GM12878 (cell line): ENCODE measurements around the gene PRKG1. TPM values are rescaled to one million over a fixed set of nuclear protein-coding genes. Genes with fewer than 3 reads are reported as not detected.

Experiments
- ATAC-seq: fragments of 200-7000 bp; cut with Tn5 transposase; 3 replicates; pipeline ENCODE4 v1.9.1; 2020; ENCODE audit warnings: mild to moderate bottlenecking, moderate library complexity
- BruUV-seq: library from RNA; stranded (reverse); fragments of 400-500 nt; replicated peaks from 2 replicates; lab custom pipeline; 2021; lab: Mats Ljungman, UMichigan
- CTCF ChIA-PET: fragments of 300-600 bp; sonication (Branson Sonifier 250); formaldehyde crosslinking; extraction: SDS; loops from one replicate; lab custom pipeline; 2021; ENCODE audit warnings: inconsistent platforms; lab: Yijun Ruan, JAX
- POLR2A ChIA-PET: fragments of 350-600 bp; formaldehyde crosslinking; extraction: SDS; loops from one replicate; lab custom pipeline; 2021; ENCODE audit warnings: inconsistent platforms; lab: Charles Lee
- RAD21 ChIA-PET: fragments of 300-600 bp; sonication (Branson Sonifier 250); formaldehyde crosslinking; loops from one replicate; lab custom pipeline; 2023; ENCODE audit warnings: antibody characterized with exemption; ENCODE audit not compliant: unreplicated experiment; lab: Charles Lee
- SMC1A ChIA-PET: fragments of 300-600 bp; sonication (Branson Sonifier 250); formaldehyde crosslinking; loops from one replicate; lab custom pipeline; 2023; ENCODE audit not compliant: unreplicated experiment, uncharacterized antibody; lab: Charles Lee
- DNase-seq: peaks from one replicate; pipeline ENCODE4 v3.0.0-alpha.2; 2011; ENCODE audit warnings: low read depth, low spot score
- FAIRE-seq: peaks from 3 replicates; lab custom pipeline; 2011; peaks lifted over from hg19 to GRCh38; lab: Jason Lieb, UNC
- H2AFZ ChIP-seq: 2 replicates; pipeline ENCODE4 v1.6.0; 2011; ENCODE audit warnings: low read depth, low read length, control low read depth; ENCODE audit not compliant: control insufficient read depth
- H3K27ac ChIP-seq: 2 replicates; pipeline ENCODE4 v1.5.1; 2011; ENCODE audit warnings: control low read depth; ENCODE audit not compliant: control insufficient read depth, insufficient read depth
- H3K27me3 ChIP-seq, 2 experiments: replicated peaks in 1 of 2; 2 replicates each; pipeline versions ENCODE4 v1.6.0 to v1.6.1; 2011; ENCODE audit warnings: low read length in 1 of 2; ENCODE audit not compliant: control insufficient read depth in 2 of 2, insufficient read depth in 2 of 2
- H3K36me3 ChIP-seq, 2 experiments: 2 replicates each; pipeline ENCODE4 v1.5.1; 2011; ENCODE audit warnings: low read length in 1 of 2; ENCODE audit not compliant: control insufficient read depth in 2 of 2, insufficient read depth in 2 of 2
- H3K4me1 ChIP-seq: 2 replicates; pipeline ENCODE4 v1.6.1; 2011; ENCODE audit warnings: mild to moderate bottlenecking, low read length, moderate library complexity, mixed read lengths; ENCODE audit not compliant: control insufficient read depth, insufficient read depth
- H3K4me2 ChIP-seq: 2 replicates; pipeline ENCODE4 v1.6.0; 2011; ENCODE audit warnings: control low read depth; ENCODE audit not compliant: control insufficient read depth, insufficient read depth
- H3K4me3 ChIP-seq: fragments of 200-600 bp; sonication (generic); 2 replicates; pipeline ENCODE4 v1.5.1; 2016
- H3K79me2 ChIP-seq: 2 replicates; pipeline ENCODE4 v1.6.0; 2011; ENCODE audit warnings: low read length; ENCODE audit not compliant: control insufficient read depth, insufficient read depth
- H3K9ac ChIP-seq: 2 replicates; pipeline ENCODE4 v1.8.0; 2011; ENCODE audit warnings: low read length, control low read depth, mixed read lengths; ENCODE audit not compliant: control insufficient read depth, insufficient read depth
- H3K9me3 ChIP-seq: replicated peaks from 3 replicates; pipeline ENCODE4 v1.5.1; 2011; ENCODE audit warnings: mild to moderate bottlenecking, low read length; ENCODE audit not compliant: control insufficient read depth, insufficient read depth
- H4K20me1 ChIP-seq: 2 replicates; pipeline ENCODE4 v1.6.0; 2011; ENCODE audit not compliant: control insufficient read depth, insufficient read depth
- ATF3 ChIP-seq: IDR thresholded peaks from 2 replicates; pipeline ENCODE4 v1.6.1; 2011; ENCODE audit warnings: low read depth, mild to moderate bottlenecking, low read length, moderate library complexity, borderline replicate concordance; ENCODE audit errors: extremely low read depth
- CBX5 ChIP-seq: sonication (generic); IDR thresholded peaks from 2 replicates; pipeline ENCODE4 v1.6.1; 2016; ENCODE audit warnings: low read depth, moderate library complexity, mild to moderate bottlenecking, inconsistent platforms
- CEBPB ChIP-seq, 2 experiments: fragments of 150-350 bp in 1 of 2; IDR thresholded peaks; 2 replicates each; pipeline ENCODE4 v1.6.1; 2012 to 2014; ENCODE audit warnings: low read depth in 2 of 2, low read length in 2 of 2, borderline replicate concordance in 1 of 2, inconsistent platforms in 1 of 2
- ELK1 ChIP-seq: IDR thresholded peaks from 2 replicates; pipeline ENCODE4 v1.6.1; 2012; ENCODE audit warnings: low read depth, low read length, improper control_type of control experiment
- MEF2B ChIP-seq: fragments of 450-650 bp; IDR thresholded peaks from 2 replicates; pipeline ENCODE4 v1.6.1; 2018; ENCODE audit warnings: mild to moderate bottlenecking, moderate library complexity; ENCODE audit not compliant: partially characterized antibody, poor library complexity, severe bottlenecking
- MTA3 ChIP-seq: IDR thresholded peaks from 2 replicates; pipeline ENCODE4 v1.6.1; 2012; ENCODE audit warnings: low read length, inconsistent platforms, borderline replicate concordance
- NFYB ChIP-seq: IDR thresholded peaks from 2 replicates; pipeline ENCODE4 v1.6.1; 2011; ENCODE audit warnings: low read depth, mild to moderate bottlenecking, low read length, improper control_type of control experiment, moderate library complexity; ENCODE audit not compliant: insufficient read depth
- RB1 ChIP-seq: fragments of 450-650 bp; formaldehyde crosslinking; IDR thresholded peaks from 2 replicates; pipeline ENCODE4 v1.6.1; 2017; ENCODE audit warnings: mild to moderate bottlenecking, borderline replicate concordance
- RBBP5 ChIP-seq: fragments of 200-600 bp; sonication (generic); conservative IDR thresholded peaks from 2 replicates; pipeline ENCODE4 v1.6.1; 2016
- REST ChIP-seq: IDR thresholded peaks from 2 replicates; pipeline ENCODE4 v1.6.1; 2012; ENCODE audit warnings: mild to moderate bottlenecking, low read depth, low read length
- ZNF274 ChIP-seq: IDR thresholded peaks from one replicate; pipeline ENCODE4 v1.8.0; 2011; ENCODE audit not compliant: insufficient read length, insufficient read depth
- ZZZ3 ChIP-seq: IDR thresholded peaks from 2 replicates; pipeline ENCODE4 v1.6.1; 2011; ENCODE audit warnings: low read depth; ENCODE audit not compliant: control insufficient read depth, insufficient read length
- WGBS: methylation state at CpG from one replicate; pipeline ENCODE4 v1.1.6; 2016; ENCODE audit warnings: low lambda C conversion rate; ENCODE audit not compliant: insufficient replicate concordance, insufficient coverage; ENCODE audit errors: missing lambda C conversion rate; 5-methylcytosine and 5-hydroxymethylcytosine counted together
- in situ Hi-C: fragments of 300-500 bp; cut with MboI; formaldehyde crosslinking; loops from 9 replicates; pipeline ENCODE4 v1.14.3; 2018; ENCODE audit warnings: mixed read lengths
- intact Hi-C: fragments of 100-400 bp; cut with micrococcal nuclease; formaldehyde crosslinking; loops from one replicate; pipeline ENCODE4 v1.14.2; 2022; ENCODE audit not compliant: unreplicated experiment
- polyA plus RNA-seq, 11 experiments: library from polyadenylated mRNA; depleted of rRNA in 4 of 11; unstranded in 6 of 11; stranded (reverse) in 5 of 11; fragments of >200 nt; fragmentation: Nextera tagmentation in 4 of 11; fragmentation: Illumina TruSeq in 1 of 11; extraction: Ambion mirVana in 4 of 11; extraction: Trizol in 1 of 11; gene quantifications; 1 replicate in 1 of 11; 2 replicates in 10 of 11; pipeline versions ENCODE4 v1.2.1 to v1.2.3, GENCODE V29; 2011 to 2016; ENCODE audit warnings: inconsistent platforms in 2 of 11, missing spikeins in 2 of 11, low read depth in 1 of 11
- total RNA-seq, 4 experiments: library from RNA; depleted of rRNA in 3 of 4; stranded (reverse); fragments of >200 nt in 3 of 4; fragmentation: Illumina TruSeq in 1 of 4; extraction: Trizol in 1 of 4; gene quantifications; 2 replicates each; pipeline versions ENCODE4 v1.2.1 to v1.2.3, GENCODE V29; 2013 to 2021

PRKG1 gene
- total and polyA plus RNA-seq, 10 of the 15 experiments (the other 5 are each of a cell fraction or from before 2014, with no cell fraction given): 0.04 to 0.05 TPM; not detected in 8

GRCh38 chr10:52020702-52021101 lies 946.4 kb downstream of the PRKG1 start:
- Histone ChIP-seq H3K9ac (no peak overlapping the region), H4K20me1 (no peaks in the 10 kb centered on the region), H3K27me3 (no peaks in the 10 kb centered on the region), H3K36me3 (no peaks in the 10 kb centered on the region), H3K79me2 (no peaks in the 10 kb centered on the region), H2AFZ (no peak overlapping the region), H3K27ac (no peak overlapping the region), H3K4me1 (no peaks in the 10 kb centered on the region), H3K9me3 (no peaks in the 10 kb centered on the region), H3K4me3 (no peak overlapping the region), H3K4me2 (no peak overlapping the region)
- CTCF ChIA-PET: no interaction called here
- RAD21 ChIA-PET: no interaction called here
- WGBS: 2% methylated on average over 2 of the region's 2 CpGs
- POLR2A ChIA-PET: no interaction called here
- no peak for TF ChIP-seq ELK1
- SMC1A ChIA-PET: no interaction called here
- DNase-seq: no peak
- in situ Hi-C loops: no loop called here
- no peak for FAIRE-seq
- BruUV-seq: no TSS peak
- intact Hi-C loops: no loop called here
- no peak for ATAC-seq

GRCh38 chr10:52027055-52027705 lies 952.9 kb downstream of the PRKG1 start:
- in situ Hi-C loops (no loop called here), intact Hi-C loops (no loop called here)
- no TSS peak for BruUV-seq
- H3K4me2 ChIP-seq: no peak overlapping the region
- no peaks in the 10 kb centered on the region for H3K9me3 ChIP-seq
- no peak overlapping the region for H3K27ac ChIP-seq
- no peaks in the 10 kb centered on the region for H3K36me3 ChIP-seq
- 25% methylated on average over 4 of the region's 4 CpGs for WGBS
- no peak for ATAC-seq
- H3K79me2 ChIP-seq: no peaks in the 10 kb centered on the region
- no peak for FAIRE-seq
- H3K4me1 ChIP-seq: no peaks in the 10 kb centered on the region
- POLR2A ChIA-PET: no interaction called here
- H3K27me3 ChIP-seq: no peaks in the 10 kb centered on the region
- RAD21 ChIA-PET: no interaction called here
- no peak for DNase-seq
- no peak overlapping the region for H2AFZ ChIP-seq
- no peak overlapping the region for H3K9ac ChIP-seq
- SMC1A ChIA-PET: no interaction called here
- no peak overlapping the region for H3K4me3 ChIP-seq
- no peaks in the 10 kb centered on the region for H4K20me1 ChIP-seq
- CTCF ChIA-PET: no interaction called here
- TF ChIP-seq REST: no peak
- no peak for TF ChIP-seq RBBP5
- TF ChIP-seq ZZZ3: no peak
- TF ChIP-seq MTA3: no peak
- no peak for TF ChIP-seq MEF2B
- TF ChIP-seq NFYB: no peak
- TF ChIP-seq CBX5: no peak
- no peak for TF ChIP-seq ATF3
- TF ChIP-seq RB1: no peak
- TF ChIP-seq ZNF274: no peak
- no peak for TF ChIP-seq CEBPB (IDR thresholded peaks at IDR 0.05; ENCODE audit: borderline replicate concordance in 1 of 2, low read depth in 2 of 2, low read length in 2 of 2)
